GM12865 (cell line): ENCODE measurements around the gene ECD.
A peak's percentile ranks its signal among the peaks of the same experiment; 100 is the strongest.

ENCODE experiments used
- DNase-seq: peaks from one replicate; pipeline ENCODE4 v3.0.0; 2010; ENCODE audit warnings: low read depth
- H3K4me3 ChIP-seq: 2 replicates; pipeline ENCODE4 v1.5.1; 2011; ENCODE audit warnings: mild to moderate bottlenecking, low read depth, low read length, control low read depth
- TF ChIP-seq, protein P1 (sequence below): IDR thresholded peaks from 2 replicates; pipeline ENCODE4 v1.5.1; 2011; ENCODE audit warnings: low read length, control low read depth, low read depth, inconsistent platforms; ENCODE audit not compliant: insufficient read depth; ENCODE audit errors: missing control alignments

The ECD gene

DNA sequence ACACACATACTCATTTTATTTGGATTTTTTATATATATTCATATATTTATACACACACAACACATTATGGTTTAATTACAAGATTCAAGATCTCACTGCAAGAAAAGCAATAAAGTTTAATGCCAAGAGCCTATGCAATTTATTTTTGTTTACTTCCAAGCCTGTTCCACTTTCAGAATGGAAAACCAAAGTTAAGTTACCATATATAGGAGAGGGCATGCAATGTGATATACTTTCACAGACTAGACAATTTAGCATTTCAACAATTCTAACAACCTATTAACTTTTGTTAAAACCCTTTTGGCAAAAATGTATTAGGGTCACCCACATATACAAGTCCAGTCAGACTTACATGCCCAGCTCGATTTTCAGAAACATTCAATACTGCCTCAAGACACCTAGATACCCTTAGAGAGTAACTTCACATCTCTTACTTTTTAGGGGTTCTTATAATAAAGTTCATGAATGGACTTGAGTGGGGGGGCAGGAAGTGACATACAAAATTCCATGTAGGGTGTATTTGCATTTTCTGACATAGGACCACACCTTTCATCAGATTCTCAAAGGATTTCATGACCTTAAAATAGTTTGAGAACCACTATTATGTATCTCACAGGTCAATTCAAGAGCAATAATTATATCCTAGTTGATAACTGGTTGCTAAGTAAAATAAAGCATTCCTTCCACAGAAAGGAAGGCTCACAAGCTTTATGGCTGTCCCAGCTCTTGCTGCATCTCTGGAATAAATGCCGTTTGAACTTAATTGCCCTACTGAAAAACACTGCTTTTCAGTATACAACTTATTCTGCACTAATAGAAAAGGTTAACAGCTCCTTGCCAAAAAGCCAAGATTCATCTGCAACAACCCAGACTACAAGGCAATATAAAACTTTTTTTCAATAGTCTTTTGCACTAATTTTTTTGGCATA, 73.6 kb downstream of the ECD start:
- H3K4me3 ChIP-seq = peak overlapping the region; percentile 91
- TF ChIP-seq, protein P1, sequence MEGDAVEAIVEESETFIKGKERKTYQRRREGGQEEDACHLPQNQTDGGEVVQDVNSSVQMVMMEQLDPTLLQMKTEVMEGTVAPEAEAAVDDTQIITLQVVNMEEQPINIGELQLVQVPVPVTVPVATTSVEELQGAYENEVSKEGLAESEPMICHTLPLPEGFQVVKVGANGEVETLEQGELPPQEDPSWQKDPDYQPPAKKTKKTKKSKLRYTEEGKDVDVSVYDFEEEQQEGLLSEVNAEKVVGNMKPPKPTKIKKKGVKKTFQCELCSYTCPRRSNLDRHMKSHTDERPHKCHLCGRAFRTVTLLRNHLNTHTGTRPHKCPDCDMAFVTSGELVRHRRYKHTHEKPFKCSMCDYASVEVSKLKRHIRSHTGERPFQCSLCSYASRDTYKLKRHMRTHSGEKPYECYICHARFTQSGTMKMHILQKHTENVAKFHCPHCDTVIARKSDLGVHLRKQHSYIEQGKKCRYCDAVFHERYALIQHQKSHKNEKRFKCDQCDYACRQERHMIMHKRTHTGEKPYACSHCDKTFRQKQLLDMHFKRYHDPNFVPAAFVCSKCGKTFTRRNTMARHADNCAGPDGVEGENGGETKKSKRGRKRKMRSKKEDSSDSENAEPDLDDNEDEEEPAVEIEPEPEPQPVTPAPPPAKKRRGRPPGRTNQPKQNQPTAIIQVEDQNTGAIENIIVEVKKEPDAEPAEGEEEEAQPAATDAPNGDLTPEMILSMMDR = no peak
- peak; percentile 34 for DNase-seq

GRCh38 chr10:73092830-73093229, 75.0 kb downstream of the ECD start:
- TF ChIP-seq, protein P1 = no peak
- peak overlapping the region; percentile 6; the same call in 1 of the 2 replicates for H3K4me3 ChIP-seq
- no peak for DNase-seq

DNA sequence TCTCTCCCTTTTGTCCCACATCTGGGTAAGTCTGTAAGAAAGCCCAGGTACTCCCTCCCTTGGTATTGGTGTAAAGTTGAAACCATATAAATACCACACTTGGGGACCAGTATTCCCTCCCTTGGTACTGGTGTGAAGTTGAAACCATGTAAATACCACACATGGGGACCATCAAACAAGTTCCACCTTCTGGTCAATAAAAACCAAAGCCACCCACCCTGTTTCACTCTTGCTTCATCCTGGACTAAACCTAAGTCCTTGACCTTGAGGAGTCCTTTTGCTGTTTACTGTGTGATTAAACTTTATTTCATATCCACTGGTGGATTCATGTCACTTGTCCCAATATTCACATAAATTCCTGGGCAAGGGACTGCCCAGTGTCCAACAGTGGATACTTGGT, 79.5 kb downstream of the ECD start:
- DNase-seq = peak; percentile 65
- H3K4me3 ChIP-seq = no peak overlapping the region
- TF ChIP-seq, protein P1 = no peak

DNA sequence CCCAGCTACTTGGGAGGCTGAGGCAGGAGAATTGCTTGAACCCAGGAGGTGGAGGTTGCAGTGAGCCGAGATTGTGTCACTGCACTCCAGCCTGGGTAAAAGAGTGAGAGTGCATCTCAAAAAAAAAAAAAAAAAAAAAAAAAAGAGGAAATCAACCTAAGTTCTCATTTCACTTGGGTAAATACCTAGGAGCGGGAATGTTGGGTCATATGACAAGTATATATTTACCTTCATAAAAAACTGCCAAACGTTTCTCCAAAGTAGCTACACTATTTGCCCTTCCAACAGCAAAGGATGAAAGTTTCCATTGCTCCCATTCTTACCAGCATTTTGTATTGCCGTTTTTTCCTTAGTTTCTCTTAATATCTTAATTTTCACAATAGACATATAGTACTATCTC, 81.0 kb downstream of the ECD start:
- TF ChIP-seq, protein P1 = no peak
- DNase-seq = no peak
- H3K4me3 ChIP-seq = no peak overlapping the region

GRCh38 chr10:73084209-73084608, 83.6 kb downstream of the ECD start:
- no peak for DNase-seq
- TF ChIP-seq, protein P1 = no peak
- H3K4me3 ChIP-seq = no peak overlapping the region
